H1 (cell line): Measurements from ENCODE around the gene MXD3. TPM values are rescaled to one million over a fixed set of nuclear protein-coding genes. Genes with fewer than 3 reads are reported as not detected.

ENCODE experiments used
- CTCF ChIA-PET: fragments of 300-600 bp; sonication (Branson Sonifier 250); formaldehyde crosslinking; loops from one replicate; lab custom pipeline; 2021; ENCODE audit not compliant: partially characterized antibody; lab: Charles Lee
- POLR2A ChIA-PET: fragments of 300-600 bp; sonication (Branson Sonifier 250); formaldehyde crosslinking; loops from one replicate; lab custom pipeline; 2021; ENCODE audit warnings: inconsistent platforms; ENCODE audit not compliant: partially characterized antibody; lab: Charles Lee
- DNase-seq, 2 experiments: peaks; one replicate each; pipeline versions ENCODE4 v3.0.0 to v3.0.0-alpha.2; 2010 to 2022; ENCODE audit warnings: low spot score in 2 of 2, low read depth in 1 of 2, mixed read lengths in 1 of 2
- FAIRE-seq: peaks from 2 replicates; lab custom pipeline; 2011; peaks lifted over from hg19 to GRCh38; lab: Jason Lieb, UNC
- H2AFZ ChIP-seq: 2 replicates; pipeline ENCODE4 v1.8.1; 2012; ENCODE audit warnings: low read length, inconsistent platforms
- H2AK5ac ChIP-seq: 2 replicates; pipeline ENCODE4 v1.6.1; 2013; ENCODE audit warnings: low read depth, low read length
- H2BK120ac ChIP-seq: replicated peaks from 2 replicates; pipeline ENCODE3; 2013; ENCODE audit warnings: low read depth, low read length, inconsistent platforms
- H2BK12ac ChIP-seq: 2 replicates; pipeline ENCODE4 v1.6.1; 2013; ENCODE audit warnings: low read depth, low read length
- H2BK15ac ChIP-seq: 2 replicates; pipeline ENCODE4 v1.6.1; 2013; ENCODE audit warnings: low read length
- H2BK20ac ChIP-seq: 2 replicates; pipeline ENCODE4 v1.6.1; 2013; ENCODE audit warnings: low read length
- H2BK5ac ChIP-seq: 2 replicates; pipeline ENCODE4 v1.6.1; 2013; ENCODE audit warnings: low read depth, low read length
- H3K14ac ChIP-seq: 2 replicates; pipeline ENCODE4 v1.6.1; 2013; ENCODE audit warnings: inconsistent platforms; ENCODE audit not compliant: insufficient read length
- H3K18ac ChIP-seq: 2 replicates; pipeline ENCODE4 v1.6.1; 2013; ENCODE audit warnings: low read length; ENCODE audit errors: extremely low read depth
- H3K23ac ChIP-seq: 2 replicates; pipeline ENCODE4 v1.6.1; 2013; ENCODE audit warnings: inconsistent platforms; ENCODE audit not compliant: insufficient read length
- H3K23me2 ChIP-seq: 2 replicates; pipeline ENCODE4 v1.6.1; 2013; ENCODE audit warnings: low read depth, low read length
- H3K27ac ChIP-seq: 2 replicates; pipeline ENCODE4 v1.6.1; 2011; ENCODE audit warnings: low read depth, low read length, inconsistent platforms
- H3K27me3 ChIP-seq, 4 experiments: replicated peaks in 1 of 4; 1 replicate in 1 of 4; 2 replicates in 3 of 4; pipeline versions ENCODE4 v1.6.1 to v1.8.1; 2011 to 2013; ENCODE audit warnings: low read length in 3 of 4, mild to moderate bottlenecking in 3 of 4, inconsistent platforms in 2 of 4, mixed read lengths in 2 of 4, moderate library complexity in 1 of 4; ENCODE audit not compliant: control insufficient read depth in 3 of 4, insufficient read depth in 3 of 4; ENCODE audit errors: extremely low read depth in 1 of 4
- H3K36me3 ChIP-seq, 4 experiments: 2 replicates each; pipeline versions ENCODE4 v1.6.1 to v1.8.1; 2011 to 2013; ENCODE audit warnings: mild to moderate bottlenecking in 4 of 4, low read length in 3 of 4, moderate library complexity in 2 of 4, control low read depth in 1 of 4, inconsistent platforms in 1 of 4; ENCODE audit not compliant: insufficient read depth in 4 of 4, control insufficient read depth in 2 of 4
- H3K4ac ChIP-seq: replicated peaks from 2 replicates; pipeline ENCODE3; 2013; ENCODE audit warnings: low read length, low read depth, mixed read lengths, inconsistent platforms; ENCODE audit not compliant: insufficient read length
- H3K4me1 ChIP-seq, 4 experiments: replicated peaks in 1 of 4; 1 replicate in 1 of 4; 2 replicates in 3 of 4; pipeline versions ENCODE4 v1.6.1 to v1.8.1; 2011 to 2013; ENCODE audit warnings: low read length in 3 of 4, inconsistent platforms in 2 of 4, mixed read lengths in 1 of 4; ENCODE audit not compliant: insufficient read depth in 4 of 4, control insufficient read depth in 3 of 4
- H3K4me2 ChIP-seq, 2 experiments: 2 replicates each; pipeline versions ENCODE4 v1.6.1 to v1.8.1; 2011 to 2013; ENCODE audit warnings: low read depth in 2 of 2, low read length in 2 of 2, control low read depth in 1 of 2, inconsistent platforms in 1 of 2, mild to moderate bottlenecking in 1 of 2; ENCODE audit not compliant: insufficient read depth in 1 of 2
- H3K4me3 ChIP-seq, 4 experiments: fragments of 200-600, 300-600 bp in 1 of 4; sonication (generic), shearing (Covaris generic), sonication (Bioruptor Twin) in 1 of 4; 2 replicates each; pipeline versions ENCODE4 v1.5.1 to v1.8.1; 2011 to 2016; ENCODE audit warnings: low read length in 4 of 4, low read depth in 3 of 4, control low read depth in 2 of 4, inconsistent platforms in 2 of 4, mild to moderate bottlenecking in 2 of 4, mixed read lengths in 1 of 4, moderate library complexity in 1 of 4; ENCODE audit not compliant: insufficient read depth in 2 of 4; ENCODE audit errors: extremely low read depth in 1 of 4
- H3K56ac ChIP-seq: replicated peaks from 2 replicates; pipeline ENCODE3; 2013; ENCODE audit warnings: low read depth, mild to moderate bottlenecking, mixed read lengths, low read length, inconsistent platforms; ENCODE audit not compliant: insufficient read length
- H3K79me1 ChIP-seq: 2 replicates; pipeline ENCODE4 v1.6.1; 2013; ENCODE audit warnings: low read depth, low read length, control low read depth
- H3K79me2 ChIP-seq, 2 experiments: 2 replicates each; pipeline versions ENCODE4 v1.6.1 to v1.8.1; 2012 to 2013; ENCODE audit warnings: low read length in 2 of 2, mild to moderate bottlenecking in 2 of 2, inconsistent platforms in 1 of 2; ENCODE audit not compliant: insufficient read depth in 2 of 2, control insufficient read depth in 1 of 2
- H3K9ac ChIP-seq, 4 experiments: replicated peaks in 1 of 4; 1 replicate in 1 of 4; 2 replicates in 3 of 4; pipeline versions ENCODE4 v1.6.1 to v1.8.1; 2011 to 2013; ENCODE audit warnings: low read depth in 3 of 4, low read length in 3 of 4, control low read depth in 2 of 4, mild to moderate bottlenecking in 2 of 4, moderate library complexity in 2 of 4, inconsistent platforms in 1 of 4; ENCODE audit errors: extremely low read depth in 1 of 4
- H3K9me3 ChIP-seq, 2 experiments: 2 replicates each; pipeline versions ENCODE4 v1.6.1 to v1.8.1; 2012 to 2013; ENCODE audit warnings: mild to moderate bottlenecking in 2 of 2, moderate library complexity in 2 of 2, control low read depth in 1 of 2, inconsistent platforms in 1 of 2, low read depth in 1 of 2, low read length in 1 of 2, mixed read lengths in 1 of 2; ENCODE audit not compliant: insufficient read depth in 2 of 2
- H4K20me1 ChIP-seq, 2 experiments: replicated peaks in 1 of 2; 2 replicates each; pipeline versions ENCODE3 to v1.8.1; 2011 to 2013; ENCODE audit warnings: inconsistent platforms in 2 of 2, low read length in 2 of 2, mild to moderate bottlenecking in 1 of 2; ENCODE audit not compliant: insufficient read depth in 2 of 2, control insufficient read depth in 1 of 2
- H4K5ac ChIP-seq: 2 replicates; pipeline ENCODE4 v1.6.1; 2013; ENCODE audit warnings: low read length, low read depth, mixed read lengths, inconsistent platforms; ENCODE audit not compliant: insufficient read length
- H4K8ac ChIP-seq: 2 replicates; pipeline ENCODE4 v1.8.0; 2013; ENCODE audit warnings: mild to moderate bottlenecking, moderate library complexity, low read length, inconsistent platforms; ENCODE audit not compliant: insufficient read depth; ENCODE audit errors: extremely low read depth
- H4K91ac ChIP-seq: replicated peaks from 2 replicates; pipeline ENCODE3; 2013; ENCODE audit warnings: low read length, mixed read lengths, inconsistent platforms; ENCODE audit not compliant: insufficient read length
- CEBPB ChIP-seq: IDR thresholded peaks from 2 replicates; pipeline ENCODE4 v1.6.1; 2012; ENCODE audit warnings: low read depth, low read length
- MAFK ChIP-seq: IDR thresholded peaks from 2 replicates; pipeline ENCODE4 v1.6.1; 2012; ENCODE audit warnings: low read depth, mild to moderate bottlenecking, improper control_type of control experiment, low read length
- WGBS, 2 experiments: shearing (Covaris generic) in 1 of 2; methylation state at CpG; one replicate each; pipeline versions ENCODE4 v1.1.6 to v1.1.7; 2013 to 2015; ENCODE audit warnings: low lambda C conversion rate in 2 of 2, mixed read lengths in 2 of 2, inconsistent platforms in 1 of 2, low coverage in 1 of 2, missing lambda C conversion rate in 1 of 2; ENCODE audit not compliant: insufficient replicate concordance in 2 of 2, insufficient coverage in 1 of 2, insufficient read length in 1 of 2; ENCODE audit errors: extremely low coverage in 1 of 2, missing lambda C conversion rate in 1 of 2; 5-methylcytosine and 5-hydroxymethylcytosine counted together
- polyA plus RNA-seq, 7 experiments: library from polyadenylated mRNA; depleted of rRNA in 3 of 7; stranded (reverse) in 5 of 7; unstranded in 2 of 7; fragments of >200 nt in 5 of 7; fragments of 200-250 nt in 2 of 7; gene quantifications; 1 replicate in 5 of 7; 2 replicates in 1 of 7; 4 replicates in 1 of 7; pipeline versions ENCODE4 v1.2.1 to v1.2.3, GENCODE V29; 2011 to 2013; ENCODE audit warnings: missing spikeins in 2 of 7, mixed read lengths in 2 of 7
- total RNA-seq: library from RNA; stranded (reverse); fragmentation: NEBNext Ultra II Directional; extraction: Animal tissue kit (Norgen Biotek cat#: 25700); gene quantifications from 2 replicates; pipeline ENCODE4 v1.2.1, GENCODE V29; 2021

Gene MXD3
- total and polyA plus RNA-seq, 2 of the 8 experiments (the other 6 are each of a cell fraction or from before 2014, with no cell fraction given), result 6.5 to 7.7 TPM

DNA sequence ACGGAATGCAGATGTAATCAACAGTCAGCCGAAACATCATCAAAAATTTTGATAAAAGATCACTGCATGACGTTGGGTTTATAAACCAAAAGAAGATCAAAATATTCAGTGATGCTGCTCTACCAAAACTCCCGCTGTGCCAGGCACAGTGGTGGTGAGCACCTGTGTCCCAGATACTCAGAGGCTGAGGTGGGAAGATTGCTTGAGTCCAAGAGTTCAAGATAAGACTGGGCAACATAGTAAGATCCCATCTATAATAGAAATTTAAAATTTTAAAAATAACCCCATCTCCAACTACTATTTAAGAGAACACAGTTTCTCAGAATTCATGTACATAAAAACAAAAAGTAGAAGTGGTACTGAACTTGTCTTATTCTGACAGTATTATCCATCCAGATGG lies 36.0 kb upstream of the MXD3 start:
- H3K14ac ChIP-seq, result no peak overlapping the region
- 94% methylated on average over 4 of the region's 4 CpGs; no CpG with 5 or more reads in 1 of the 2 experiments for WGBS, 2 experiments
- H3K9ac ChIP-seq, result no peak overlapping the region
- H3K36me3 ChIP-seq, result peaks cover 0 to 10% (median 4%) of the 10 kb centered on the region in 4 experiments; a peak in 4 of 8 replicates
- H3K23me2 ChIP-seq, result peaks cover 8% of the 10 kb centered on the region
- no peak overlapping the region for H2BK20ac ChIP-seq
- TF ChIP-seq CEBPB, result no peak
- no peak for TF ChIP-seq MAFK
- TF ChIP-seq, all 59 proteins: peak for 0
- Histone ChIP-seq H2BK15ac (no peak overlapping the region), H2AK5ac (no peak overlapping the region), H2BK12ac (no peak overlapping the region), H4K91ac (no peak overlapping the region), H3K79me1 (peaks cover 18% of the 10 kb centered on the region), H3K27me3 (no peaks in the 10 kb centered on the region), H2BK120ac (no peak overlapping the region), H4K20me1 (peaks cover 5 to 7% of the 10 kb centered on the region in 2 experiments), H3K27ac (no peak overlapping the region), H3K4me2 (no peak overlapping the region), H2BK5ac (no peak overlapping the region), H3K18ac (no peak overlapping the region), H3K4me1 (peaks cover 0 to 13% (median 4%) of the 10 kb centered on the region in 4 experiments; a peak in 3 of 7 replicates), H3K56ac (no peak overlapping the region), H3K79me2 (peaks cover 15 to 70% of the 10 kb centered on the region in 2 experiments), H4K8ac (no peak overlapping the region), H3K9me3 (no peaks in the 10 kb centered on the region), H4K5ac (no peak overlapping the region), H2AFZ (no peak overlapping the region), H3K23ac (no peak overlapping the region), H3K4ac (no peak overlapping the region), H3K4me3 (no peak overlapping the region)
- ChIA-PET CTCF (interaction anchor here (0.8 to 2.4 kb wide), 4 partner anchors 11 to 38 kb away, joined by 3 to 18 read pairs (median 6); no protein-coding TSS in a partner anchor), POLR2A (no interaction called here)
- no peak for FAIRE-seq
- no peak for DNase-seq
